ENCODE data around the gene DISC1.

Gene DISC1

GRCh38 chr1:232046451-232047306 lies 420.1 kb downstream of the DISC1 start:
- DNase-seq (ENCODE audit: low read depth), result no peak

- DNase-seq (ENCODE audit: low read depth), result no peak
Measured at GRCh38 chr1:232047473-232047872, 420.9 kb downstream of the DISC1 start.

GRCh38 chr1:232048481-232048880 lies 421.9 kb downstream of the DISC1 start:
- no peak for DNase-seq (ENCODE audit: low read depth)

GRCh38 chr1:232049335-232049734 lies 422.7 kb downstream of the DISC1 start:
- DNase-seq (ENCODE audit: low read depth), result no peak

GRCh38 chr1:232057217-232057895 lies 430.8 kb downstream of the DISC1 start:
- DNase-seq (ENCODE audit: low read depth), result no peak

GRCh38 chr1:232057896-232058274 lies 431.3 kb downstream of the DISC1 start:
- no peak for DNase-seq (ENCODE audit: low read depth)

- DNase-seq (ENCODE audit: low read depth), result no peak
Measured at GRCh38 chr1:232059726-232060374, 433.3 kb downstream of the DISC1 start.

- DNase-seq (ENCODE audit: low read depth), result no peak
Measured at GRCh38 chr1:232062967-232063366, 436.4 kb downstream of the DISC1 start.

GRCh38 chr1:232066521-232066920 lies 439.9 kb downstream of the DISC1 start:
- DNase-seq (ENCODE audit: low read depth), result no peak

GRCh38 chr1:232074265-232074664 lies 447.7 kb downstream of the DISC1 start:
- DNase-seq (ENCODE audit: low read depth), result no peak

GRCh38 chr1:232077809-232078208 lies 451.2 kb downstream of the DISC1 start:
- DNase-seq (ENCODE audit: low read depth), result no peak

GRCh38 chr1:232084584-232085223 lies 458.1 kb downstream of the DISC1 start:
- no peak for DNase-seq (ENCODE audit: low read depth)

GRCh38 chr1:232090816-232091215 lies 464.2 kb downstream of the DISC1 start:
- DNase-seq (ENCODE audit: low read depth), result no peak
